ENCODE data around the gene MICALL2. TPM values are rescaled to one million over a fixed set of nuclear protein-coding genes. Genes with fewer than 3 reads are reported as not detected.

Gene MICALL2
- polyA plus RNA-seq, 1 of the 3 experiments (the other 2 are of a cell fraction): 38.8 TPM

GRCh38 chr7:1488016-1488415 lies 28.7 kb upstream of the MICALL2 start:
- CTCF ChIA-PET: interaction anchor here (9.8 kb wide), 1 partner anchor 15 kb away, joined by 104 read pairs; no protein-coding TSS in a partner anchor
- no peak overlapping the region for H3K4me3 ChIP-seq (ENCODE audit: low read depth in 2 of 2, low read length in 1 of 2)
- peaks cover 35 to 84% of the 10 kb centered on the region in 2 experiments for H3K36me3 ChIP-seq (replicated peaks in 1 of 2; ENCODE audit: control insufficient read depth in 1 of 2, insufficient read depth in 2 of 2, low read length in 1 of 2)
- no peaks in the 10 kb centered on the region for H3K9me3 ChIP-seq
- WGBS (ENCODE audit: low lambda C conversion rate): 87% methylated on average over 15 of the region's 20 CpGs
- H3K79me2 ChIP-seq (ENCODE audit: insufficient read depth): no peaks in the 10 kb centered on the region
- POLR2A ChIA-PET: interaction anchor here (1.3 to 2.0 kb wide), 2 partner anchors 11 to 13 kb away, joined by 3 to 6 read pairs; no protein-coding TSS in a partner anchor
- no peaks in the 10 kb centered on the region; the same call in 1 of the 2 replicates for H4K20me1 ChIP-seq (ENCODE audit: insufficient read depth)
- no peaks in the 10 kb centered on the region for H3K9me2 ChIP-seq
- H3K27me3 ChIP-seq (ENCODE audit: insufficient read depth): no peaks in the 10 kb centered on the region
- TF ChIP-seq RFX5 (IDR thresholded peaks at IDR 0.05; ENCODE audit: low read length): no peak
- no peak for TF ChIP-seq MEF2A (IDR thresholded peaks at IDR 0.05; ENCODE audit: borderline replicate concordance, low read depth)
- TF ChIP-seq GABPA (IDR thresholded peaks at IDR 0.05; ENCODE audit: low read depth): no peak
- no peak for TF ChIP-seq YY1 (IDR thresholded peaks at IDR 0.05; ENCODE audit: low read depth)
- no peak for TF ChIP-seq CHD2 (IDR thresholded peaks at IDR 0.05; ENCODE audit: low read length, partially characterized antibody)
- no peak for TF ChIP-seq USF1 (IDR thresholded peaks at IDR 0.05; ENCODE audit: borderline replicate concordance, low read depth)
- no peak for TF ChIP-seq CTCF (IDR thresholded peaks at IDR 0.05)
- TF ChIP-seq RCOR1 (IDR thresholded peaks at IDR 0.05; ENCODE audit: low read length): no peak
- TF ChIP-seq TCF12 (IDR thresholded peaks at IDR 0.05): no peak
- TF ChIP-seq USF2 (IDR thresholded peaks at IDR 0.05; ENCODE audit: borderline replicate concordance, low read depth, low read length): no peak
- TF ChIP-seq MXI1 (IDR thresholded peaks at IDR 0.05; ENCODE audit: low read depth, low read length): no peak
- no peak for TF ChIP-seq NRF1 (IDR thresholded peaks at IDR 0.05; ENCODE audit: low read depth, low read length)
- TF ChIP-seq RXRA (IDR thresholded peaks at IDR 0.05; ENCODE audit: borderline replicate concordance, low read depth): no peak
- TF ChIP-seq FOXJ3 (CRISPR knock-in tag; IDR thresholded peaks at IDR 0.05): no peak
- TF ChIP-seq SIN3A (IDR thresholded peaks at IDR 0.05; ENCODE audit: borderline replicate concordance, low read depth, low read length): no peak
- no peak for TF ChIP-seq REST (IDR thresholded peaks at IDR 0.05; ENCODE audit: low read depth, low read length)
- no peak for DNase-seq
- H2AFZ ChIP-seq (ENCODE audit: low read depth): no peak overlapping the region
- no peaks in the 10 kb centered on the region for H3F3A ChIP-seq (replicated peaks; ENCODE audit: insufficient read depth)
- no peak overlapping the region for H3K9ac ChIP-seq
- H3K27ac ChIP-seq (ENCODE audit: low read depth in 2 of 2, low read length in 1 of 2): no peak overlapping the region
- H3K4me2 ChIP-seq: no peak overlapping the region
- H3K4me1 ChIP-seq (ENCODE audit: control insufficient read depth in 1 of 2, insufficient read depth in 2 of 2, low read depth in 1 of 2, low read length in 1 of 2): no peaks in the 10 kb centered on the region

Measured in SK-N-SH (cell line).